K562 (cell line): ENCODE data around the gene ZNF593OS. TPM values are rescaled to one million over a fixed set of nuclear protein-coding genes. Genes with fewer than 3 reads are reported as not detected.

ENCODE experiments used
- ATF4 ChIP-seq: fragments of 450-650 bp; formaldehyde crosslinking; IDR thresholded peaks from 2 replicates; pipeline ENCODE4 v1.4.0; 2022; ENCODE audit warnings: mild to moderate bottlenecking, moderate library complexity
- BHLHE40 ChIP-seq: IDR thresholded peaks from 2 replicates; pipeline ENCODE4 v1.6.1; 2011; ENCODE audit warnings: low read length, improper control_type of control experiment
- COPS2 ChIP-seq: fragments of 450-650 bp; conservative IDR thresholded peaks from 2 replicates; pipeline ENCODE4 v1.6.1; 2016; ENCODE audit warnings: mild to moderate bottlenecking, moderate library complexity
- CUX1 ChIP-seq: fragments of 200-800 bp; sonication (Bioruptor generic); IDR thresholded peaks from 2 replicates; pipeline ENCODE4 v1.6.1; 2016; ENCODE audit warnings: missing genetic modification characterization, missing compliant biosample characterization
- ELF1 ChIP-seq: fragments of 200-800 bp; sonication (Bioruptor generic); IDR thresholded peaks from 2 replicates; pipeline ENCODE4 v1.6.1; 2016; ENCODE audit warnings: missing genetic modification characterization, missing compliant biosample characterization
- HDAC3 ChIP-seq: fragments of 450-650 bp; IDR thresholded peaks from 2 replicates; pipeline ENCODE4 v1.6.1; 2018; ENCODE audit warnings: borderline replicate concordance, mild to moderate bottlenecking, moderate library complexity; ENCODE audit not compliant: partially characterized antibody
- NUFIP1 ChIP-seq: fragments of 450-650 bp; IDR thresholded peaks from 2 replicates; pipeline ENCODE4 v1.6.1; 2018; ENCODE audit not compliant: partially characterized antibody
- RERE ChIP-seq: sonication (generic); formaldehyde crosslinking; IDR thresholded peaks from 2 replicates; pipeline ENCODE4 v1.8.0; 2023; ENCODE audit warnings: missing genetic modification reagents, mild to moderate bottlenecking, borderline replicate concordance
- SMARCA4 ChIP-seq: fragments of 450-650 bp; IDR thresholded peaks from 2 replicates; pipeline ENCODE4 v1.6.1; 2016
- SMARCC2 ChIP-seq: fragments of 450-650 bp; IDR thresholded peaks from 2 replicates; pipeline ENCODE4 v1.6.1; 2017; ENCODE audit warnings: antibody characterized with exemption, moderate library complexity, mild to moderate bottlenecking, low read depth
- TAF1 ChIP-seq: IDR thresholded peaks from 2 replicates; pipeline ENCODE4 v1.6.1; 2011; ENCODE audit warnings: mild to moderate bottlenecking, low read length, moderate library complexity; ENCODE audit not compliant: insufficient read depth, control insufficient read depth, severe bottlenecking; ENCODE audit errors: extremely low read depth
- ZBTB17 ChIP-seq: fragments of 450-650 bp; formaldehyde crosslinking; IDR thresholded peaks from 2 replicates; pipeline ENCODE4 v1.4.0; 2020; ENCODE audit warnings: mild to moderate bottlenecking
- ZNF224 ChIP-seq: sonication (generic); formaldehyde crosslinking; IDR thresholded peaks from 2 replicates; pipeline ENCODE4 v1.8.0; 2022; ENCODE audit warnings: mild to moderate bottlenecking, missing genetic modification reagents
- ZNF23 ChIP-seq: fragments of 250-450 bp; sonication (Bioruptor Pico); IDR thresholded peaks from 2 replicates; pipeline ENCODE4 v1.4.0; 2020; ENCODE audit warnings: mild to moderate bottlenecking
- ZNF324 ChIP-seq: fragments of 250-450 bp; sonication (Bioruptor Pico); IDR thresholded peaks from 2 replicates; pipeline ENCODE4 v1.4.0; 2020; ENCODE audit warnings: mild to moderate bottlenecking
- ZNF384 ChIP-seq: IDR thresholded peaks from 2 replicates; pipeline ENCODE4 v1.6.1; 2012; ENCODE audit warnings: low read depth, low read length, improper control_type of control experiment
- polyA plus RNA-seq, 8 experiments: library from polyadenylated mRNA; depleted of rRNA in 4 of 8; stranded (reverse) in 5 of 8; unstranded in 3 of 8; fragments of >200 nt; fragmentation: Nextera tagmentation in 2 of 8; fragmentation: Illumina TruSeq in 1 of 8; extraction: Ambion mirVana in 2 of 8; extraction: Trizol in 1 of 8; gene quantifications; 2 replicates each; pipeline versions ENCODE4 v1.2.1 to v1.2.3, GENCODE V29; 2011 to 2014; ENCODE audit warnings: inconsistent platforms in 1 of 8, missing spikeins in 1 of 8
- total RNA-seq, 7 experiments: library from RNA; depleted of rRNA in 6 of 7; stranded (reverse); fragments of >200 nt in 6 of 7; fragmentation: Illumina TruSeq in 2 of 7; extraction: Trizol in 2 of 7; gene quantifications; 2 replicates each; pipeline versions ENCODE4 v1.2.1 to v1.2.3, GENCODE V29; 2011 to 2021; ENCODE audit warnings: low replicate concordance in 1 of 7

ZNF593OS gene
- total and polyA plus RNA-seq, 9 of the 15 experiments (the other 6 are each of a cell fraction or from before 2014, with no cell fraction given), result 0.24 to 0.27 TPM; not detected in 7

DNA sequence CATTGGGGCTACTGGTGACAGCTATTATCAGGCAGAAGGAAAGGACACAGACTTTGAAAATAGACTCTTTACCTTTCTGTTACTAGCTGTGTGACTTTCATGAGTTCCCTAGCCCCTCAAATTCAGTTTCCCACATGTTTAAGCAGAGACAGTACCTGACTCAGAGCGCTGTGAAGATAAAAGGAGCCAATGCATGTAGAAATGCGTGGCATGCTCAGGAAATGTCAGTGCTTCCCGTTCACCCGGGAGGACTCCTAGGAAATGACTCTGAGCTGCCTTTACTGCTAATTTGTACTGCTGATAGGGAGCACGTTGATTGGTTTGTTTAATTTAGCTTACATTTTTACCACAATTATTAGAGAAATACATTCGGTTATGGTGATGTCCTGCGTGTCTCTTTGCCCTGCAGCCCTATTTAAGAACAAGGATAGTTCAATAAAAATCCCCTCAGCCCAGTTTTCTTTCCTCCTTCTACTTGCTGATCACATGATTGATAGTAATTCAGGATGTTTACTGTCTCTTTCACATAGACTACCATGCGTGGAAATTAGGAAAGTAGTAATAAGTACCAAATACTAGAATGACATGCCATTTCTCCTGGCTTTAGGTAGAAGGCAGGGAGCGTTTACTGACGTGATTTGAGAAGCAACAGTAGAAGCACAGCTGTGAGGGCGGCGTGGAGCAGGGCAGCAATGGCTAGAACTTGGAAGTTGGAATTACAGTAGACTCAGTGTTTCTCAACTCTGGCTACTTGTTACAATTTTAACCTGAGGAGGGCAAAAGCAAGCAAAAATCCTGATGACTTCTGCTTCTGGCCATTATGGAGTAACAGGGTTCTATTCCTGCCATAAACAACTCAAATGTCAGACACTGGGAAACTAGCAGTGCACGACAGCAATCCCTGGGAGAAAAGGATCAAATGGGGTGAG, 44.1 kb downstream of the ZNF593OS start (continued):
- peak; percentile 77 for TF ChIP-seq CUX1 (CRISPR knock-in tag)
- peak; percentile 5; the same call in 1 of the 2 replicates for TF ChIP-seq ZNF324
- TF ChIP-seq ZBTB17 (CRISPR knock-in tag), result peak; percentile 22; the same call in 1 of the 2 replicates
- peak; percentile 46; the same call in 1 of the 2 replicates for TF ChIP-seq SMARCA4
- peak; percentile 9; the same call in 1 of the 2 replicates for TF ChIP-seq ELF1 (tag)
- TF ChIP-seq NUFIP1, result no peak
- TF ChIP-seq ZNF384, result no peak
- TF ChIP-seq TAF1, result peak; percentile 22
- peak; percentile 59; the same call in 1 of the 2 replicates for TF ChIP-seq ATF4 (CRISPR knock-in tag)
- TF ChIP-seq SMARCC2, result peak; percentile 21; the same call in 1 of the 2 replicates
- TF ChIP-seq COPS2, result no peak
- peak; percentile 34 for TF ChIP-seq HDAC3
- peak; percentile 41; the same call in 1 of the 2 replicates for TF ChIP-seq ZNF224 (CRISPR knock-in tag)
- no peak for TF ChIP-seq ZNF23 (CRISPR knock-in tag)
- TF ChIP-seq BHLHE40, result no peak
- TF ChIP-seq RERE (CRISPR knock-in tag), result no peak
